ENCODE data around the gene KLHL7. TPM values are rescaled to one million over a fixed set of nuclear protein-coding genes. Genes with fewer than 3 reads are reported as not detected.

The KLHL7 gene
- polyA plus RNA-seq, 2 of the 4 experiments (the other 2 are of a cell fraction): 23.3 to 45.4 TPM

DNA sequence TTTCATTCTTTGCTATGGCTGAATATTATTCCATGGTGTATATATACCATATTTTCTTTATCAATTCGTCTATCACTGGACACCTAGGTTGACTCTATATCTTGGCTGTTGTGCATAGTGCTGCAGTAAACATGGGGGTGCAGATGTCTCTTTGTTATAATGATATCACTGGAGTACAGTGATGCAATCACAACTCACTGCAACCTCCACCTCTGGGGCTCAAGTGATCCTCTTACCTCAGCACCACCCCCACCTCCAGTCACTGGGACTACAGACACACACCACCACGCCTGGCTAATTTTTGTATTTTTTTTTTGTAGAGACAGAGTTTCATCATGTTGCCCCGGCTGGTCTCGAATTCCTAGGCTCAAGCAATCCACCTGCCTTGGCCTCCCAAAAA, 15.6 kb downstream of the KLHL7 start:
- Histone ChIP-seq H3K4me1 (no peaks in the 10 kb centered on the region), H3K4me3 (no peak overlapping the region), H3K27ac (no peak overlapping the region), H3K9me3 (no peaks in the 10 kb centered on the region), H3K4me2 (no peak overlapping the region)
- POLR2A ChIA-PET: no interaction called here
- WGBS (ENCODE audit: missing lambda C conversion rate): 76% methylated on average over 4 of the region's 4 CpGs
- TF ChIP-seq CHD4 (IDR thresholded peaks at IDR 0.05; ENCODE audit: borderline replicate concordance) (no peak), ZC3H11A (IDR thresholded peaks at IDR 0.05) (no peak), MAFK (IDR thresholded peaks at IDR 0.05; ENCODE audit: partially characterized antibody) (no peak), SMC3 (IDR thresholded peaks at IDR 0.05) (no peak), ELK1 (IDR thresholded peaks at IDR 0.05; ENCODE audit: low read depth, low read length) (no peak), SREBF2 (IDR thresholded peaks at IDR 0.05) (no peak), HMGXB4 (CRISPR knock-in tag; IDR thresholded peaks at IDR 0.05; ENCODE audit: borderline replicate concordance) (no peak), JUN (IDR thresholded peaks at IDR 0.05) (no peak)
- TF ChIP-seq, protein P1, sequence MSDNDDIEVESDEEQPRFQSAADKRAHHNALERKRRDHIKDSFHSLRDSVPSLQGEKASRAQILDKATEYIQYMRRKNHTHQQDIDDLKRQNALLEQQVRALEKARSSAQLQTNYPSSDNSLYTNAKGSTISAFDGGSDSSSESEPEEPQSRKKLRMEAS (IDR thresholded peaks at IDR 0.05): no peak
- TF ChIP-seq, protein P2, sequence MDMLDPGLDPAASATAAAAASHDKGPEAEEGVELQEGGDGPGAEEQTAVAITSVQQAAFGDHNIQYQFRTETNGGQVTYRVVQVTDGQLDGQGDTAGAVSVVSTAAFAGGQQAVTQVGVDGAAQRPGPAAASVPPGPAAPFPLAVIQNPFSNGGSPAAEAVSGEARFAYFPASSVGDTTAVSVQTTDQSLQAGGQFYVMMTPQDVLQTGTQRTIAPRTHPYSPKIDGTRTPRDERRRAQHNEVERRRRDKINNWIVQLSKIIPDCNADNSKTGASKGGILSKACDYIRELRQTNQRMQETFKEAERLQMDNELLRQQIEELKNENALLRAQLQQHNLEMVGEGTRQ (IDR thresholded peaks at IDR 0.05): no peak
- no peak for FAIRE-seq
- DNase-seq (ENCODE audit: low read depth in 1 of 2, low spot score in 1 of 2): no peak
- no peak for ATAC-seq
- CTCF ChIA-PET: interaction anchor here (0.5 to 1.7 kb wide), 2 partner anchors 15 to 152 kb away, joined by 3 to 5 read pairs; partner anchors contain the start of gene KLHL7

- no peak overlapping the region for H3K27ac ChIP-seq
- H3K9me3 ChIP-seq: no peaks in the 10 kb centered on the region
- ATAC-seq (no peak), DNase-seq (ENCODE audit: low read depth in 1 of 2, low spot score in 1 of 2) (no peak), FAIRE-seq (no peak)
- 81% methylated on average over 2 of the region's 2 CpGs for WGBS (ENCODE audit: missing lambda C conversion rate)
- H3K4me1 ChIP-seq: no peaks in the 10 kb centered on the region
- no peak for TF ChIP-seq NR3C1 (IDR thresholded peaks at IDR 0.05)
- TF ChIP-seq SREBF2 (IDR thresholded peaks at IDR 0.05): no peak
- TF ChIP-seq CBX8 (IDR thresholded peaks at IDR 0.05): no peak
- no peak for TF ChIP-seq EHF (CRISPR knock-in tag; IDR thresholded peaks at IDR 0.05)
- no peak for TF ChIP-seq HOXB13 (CRISPR knock-in tag; IDR thresholded peaks at IDR 0.05; ENCODE audit: low read depth)
- TF ChIP-seq JUNB (IDR thresholded peaks at IDR 0.05): no peak
- no peak for TF ChIP-seq HEYL (CRISPR knock-in tag; IDR thresholded peaks at IDR 0.05)
- no peak for TF ChIP-seq RFX5 (IDR thresholded peaks at IDR 0.05)
- TF ChIP-seq BHLHE40 (IDR thresholded peaks at IDR 0.05; ENCODE audit: low read depth, low read length): no peak
- no peak for TF ChIP-seq FOSB (CRISPR knock-in tag; IDR thresholded peaks at IDR 0.05)
- TF ChIP-seq CHD4 (IDR thresholded peaks at IDR 0.05; ENCODE audit: borderline replicate concordance): no peak
- no peak for TF ChIP-seq RCOR1 (IDR thresholded peaks at IDR 0.05; ENCODE audit: low read depth, low read length)
- TF ChIP-seq, protein P2 (IDR thresholded peaks at IDR 0.05): no peak
- TF ChIP-seq, protein P3, sequence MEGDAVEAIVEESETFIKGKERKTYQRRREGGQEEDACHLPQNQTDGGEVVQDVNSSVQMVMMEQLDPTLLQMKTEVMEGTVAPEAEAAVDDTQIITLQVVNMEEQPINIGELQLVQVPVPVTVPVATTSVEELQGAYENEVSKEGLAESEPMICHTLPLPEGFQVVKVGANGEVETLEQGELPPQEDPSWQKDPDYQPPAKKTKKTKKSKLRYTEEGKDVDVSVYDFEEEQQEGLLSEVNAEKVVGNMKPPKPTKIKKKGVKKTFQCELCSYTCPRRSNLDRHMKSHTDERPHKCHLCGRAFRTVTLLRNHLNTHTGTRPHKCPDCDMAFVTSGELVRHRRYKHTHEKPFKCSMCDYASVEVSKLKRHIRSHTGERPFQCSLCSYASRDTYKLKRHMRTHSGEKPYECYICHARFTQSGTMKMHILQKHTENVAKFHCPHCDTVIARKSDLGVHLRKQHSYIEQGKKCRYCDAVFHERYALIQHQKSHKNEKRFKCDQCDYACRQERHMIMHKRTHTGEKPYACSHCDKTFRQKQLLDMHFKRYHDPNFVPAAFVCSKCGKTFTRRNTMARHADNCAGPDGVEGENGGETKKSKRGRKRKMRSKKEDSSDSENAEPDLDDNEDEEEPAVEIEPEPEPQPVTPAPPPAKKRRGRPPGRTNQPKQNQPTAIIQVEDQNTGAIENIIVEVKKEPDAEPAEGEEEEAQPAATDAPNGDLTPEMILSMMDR (IDR thresholded peaks at IDR 0.05): no peak
- no peak for TF ChIP-seq FOXS1 (CRISPR knock-in tag; IDR thresholded peaks at IDR 0.05)
- TF ChIP-seq, protein P4, sequence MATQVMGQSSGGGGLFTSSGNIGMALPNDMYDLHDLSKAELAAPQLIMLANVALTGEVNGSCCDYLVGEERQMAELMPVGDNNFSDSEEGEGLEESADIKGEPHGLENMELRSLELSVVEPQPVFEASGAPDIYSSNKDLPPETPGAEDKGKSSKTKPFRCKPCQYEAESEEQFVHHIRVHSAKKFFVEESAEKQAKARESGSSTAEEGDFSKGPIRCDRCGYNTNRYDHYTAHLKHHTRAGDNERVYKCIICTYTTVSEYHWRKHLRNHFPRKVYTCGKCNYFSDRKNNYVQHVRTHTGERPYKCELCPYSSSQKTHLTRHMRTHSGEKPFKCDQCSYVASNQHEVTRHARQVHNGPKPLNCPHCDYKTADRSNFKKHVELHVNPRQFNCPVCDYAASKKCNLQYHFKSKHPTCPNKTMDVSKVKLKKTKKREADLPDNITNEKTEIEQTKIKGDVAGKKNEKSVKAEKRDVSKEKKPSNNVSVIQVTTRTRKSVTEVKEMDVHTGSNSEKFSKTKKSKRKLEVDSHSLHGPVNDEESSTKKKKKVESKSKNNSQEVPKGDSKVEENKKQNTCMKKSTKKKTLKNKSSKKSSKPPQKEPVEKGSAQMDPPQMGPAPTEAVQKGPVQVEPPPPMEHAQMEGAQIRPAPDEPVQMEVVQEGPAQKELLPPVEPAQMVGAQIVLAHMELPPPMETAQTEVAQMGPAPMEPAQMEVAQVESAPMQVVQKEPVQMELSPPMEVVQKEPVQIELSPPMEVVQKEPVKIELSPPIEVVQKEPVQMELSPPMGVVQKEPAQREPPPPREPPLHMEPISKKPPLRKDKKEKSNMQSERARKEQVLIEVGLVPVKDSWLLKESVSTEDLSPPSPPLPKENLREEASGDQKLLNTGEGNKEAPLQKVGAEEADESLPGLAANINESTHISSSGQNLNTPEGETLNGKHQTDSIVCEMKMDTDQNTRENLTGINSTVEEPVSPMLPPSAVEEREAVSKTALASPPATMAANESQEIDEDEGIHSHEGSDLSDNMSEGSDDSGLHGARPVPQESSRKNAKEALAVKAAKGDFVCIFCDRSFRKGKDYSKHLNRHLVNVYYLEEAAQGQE (IDR thresholded peaks at IDR 0.05): no peak
- CTCF ChIA-PET: interaction anchor here (1.2 kb wide), 1 partner anchor 17 kb away, joined by 3 read pairs; the partner anchor contains the start of gene KLHL7
- POLR2A ChIA-PET: no interaction called here
- H3K4me2 ChIP-seq: no peak overlapping the region
- H3K4me3 ChIP-seq: no peak overlapping the region
Measured at GRCh38 chr7:23123007-23123406, 17.4 kb downstream of the KLHL7 start.
